PC-9 (cell line): ENCODE results near the gene PCDHB11. TPM values are rescaled to one million over a fixed set of nuclear protein-coding genes. Genes with fewer than 3 reads are reported as not detected.
A peak's percentile ranks its signal among the peaks of the same experiment; 100 is the strongest.

ENCODE experiments used
- Bru-seq: library from RNA; stranded (reverse); fragments of 400-500 nt; gene quantifications from one replicate; lab custom pipeline; 2021; lab: Mats Ljungman, UMichigan
- BruChase-seq, 2 experiments: library from RNA; stranded (reverse); fragments of 400-500 nt; gene quantifications; one replicate each; lab custom pipeline; 2021; lab: Mats Ljungman, UMichigan
- BruUV-seq: library from RNA; stranded (reverse); fragments of 400-500 nt; replicated peaks from 2 replicates; lab custom pipeline; 2021; lab: Mats Ljungman, UMichigan
- CTCF ChIA-PET: fragments of 300-600 bp; sonication (Branson Sonifier 250); formaldehyde crosslinking; loops from one replicate; lab custom pipeline; 2022; ENCODE audit warnings: antibody characterized with exemption; lab: Charles Lee
- POLR2A ChIA-PET: fragments of 300-600 bp; sonication (Branson Sonifier 250); formaldehyde crosslinking; loops from one replicate; lab custom pipeline; 2022; ENCODE audit warnings: antibody characterized with exemption; ENCODE audit not compliant: unreplicated experiment; lab: Charles Lee
- DNase-seq, 2 experiments: peaks; one replicate each; pipeline versions ENCODE4 v3.0.0 to v3.0.0-alpha.2; 2015 to 2022; ENCODE audit warnings: mixed read lengths in 1 of 2
- H2AFZ ChIP-seq: fragments of 200-600 bp; sonication (generic); 2 replicates; pipeline ENCODE4 v1.8.1; 2017; ENCODE audit warnings: antibody characterized with exemption
- H3F3A ChIP-seq: fragments of 200-600 bp; sonication (generic); 2 replicates; pipeline ENCODE4 v1.8.1; 2017; ENCODE audit warnings: antibody characterized with exemption, mild to moderate bottlenecking, low read depth; ENCODE audit not compliant: insufficient read depth
- H3K27ac ChIP-seq: fragments of 200-600 bp; sonication (generic); 2 replicates; pipeline ENCODE4 v1.6.1; 2016; ENCODE audit warnings: mixed run types
- H3K27me3 ChIP-seq: fragments of 200-600 bp; sonication (generic); 2 replicates; pipeline ENCODE4 v1.6.1; 2016; ENCODE audit warnings: low read depth, mixed run types; ENCODE audit not compliant: insufficient read depth
- H3K36me3 ChIP-seq: fragments of 200-600 bp; sonication (generic); 2 replicates; pipeline ENCODE4 v1.6.1; 2016; ENCODE audit warnings: low read depth, mixed run types
- H3K4me1 ChIP-seq: fragments of 200-600 bp; sonication (generic); replicated peaks from 2 replicates; pipeline ENCODE4 v1.6.1; 2016; ENCODE audit warnings: mixed run types; ENCODE audit not compliant: insufficient read depth
- H3K4me2 ChIP-seq: fragments of 200-600 bp; sonication (generic); 2 replicates; pipeline ENCODE4 v1.6.1; 2017; ENCODE audit warnings: mixed run types
- H3K4me3 ChIP-seq: fragments of 200-600 bp; sonication (generic); 2 replicates; pipeline ENCODE4 v1.6.1; 2016; ENCODE audit warnings: mixed run types
- H3K79me2 ChIP-seq: fragments of 200-600 bp; sonication (generic); 2 replicates; pipeline ENCODE4 v1.6.1; 2017; ENCODE audit warnings: low read depth, mixed run types
- H3K9me2 ChIP-seq: fragments of 200-600 bp; sonication (generic); 2 replicates; pipeline ENCODE4 v1.8.1; 2017; ENCODE audit warnings: mild to moderate bottlenecking; ENCODE audit not compliant: insufficient read depth
- H3K9me3 ChIP-seq: fragments of 200-600 bp; sonication (generic); 2 replicates; pipeline ENCODE4 v1.8.1; 2016; ENCODE audit warnings: low read depth; ENCODE audit not compliant: insufficient read depth
- H4K20me1 ChIP-seq: fragments of 200-600 bp; sonication (generic); 2 replicates; pipeline ENCODE4 v1.8.1; 2017; ENCODE audit not compliant: insufficient read depth
- EZH2 ChIP-seq: fragments of 200-600 bp; sonication (generic); IDR thresholded peaks from 2 replicates; pipeline ENCODE4 v1.8.0; 2017; ENCODE audit warnings: antibody characterized with exemption, low read depth
- intact Hi-C: fragments of 100-400 bp; cut with micrococcal nuclease; formaldehyde crosslinking; loops from one replicate; pipeline ENCODE4 v1.10.0; 2022; ENCODE audit not compliant: unreplicated experiment
- long read RNA-seq: library from polyadenylated mRNA; stranded (forward); transcript quantifications from one replicate; pipeline ENCODE4 v2.0.0, GENCODE V29; 2022
- total RNA-seq: library from RNA; stranded (reverse); gene quantifications from 2 replicates; pipeline ENCODE4 v1.2.3, GENCODE V29; 2021
- TF ChIP-seq, protein P1 (sequence below): fragments of 200-600 bp; sonication (generic); conservative IDR thresholded peaks from 2 replicates; pipeline ENCODE4 v1.6.1; 2017; ENCODE audit warnings: mixed run types, antibody characterized with exemption, mild to moderate bottlenecking, moderate library complexity

PCDHB11 gene
- total RNA-seq = not detected in 2 replicates
- Bru-seq, nascent RNA = not detected
- BruChase-seq, experiment 1, labeled RNA remaining after a 2-hour chase = percentile 11 among the genes with signal in this experiment
- BruChase-seq, experiment 2, labeled RNA remaining after a 6-hour chase = not detected
- long read RNA-seq = 0 reads

DNA sequence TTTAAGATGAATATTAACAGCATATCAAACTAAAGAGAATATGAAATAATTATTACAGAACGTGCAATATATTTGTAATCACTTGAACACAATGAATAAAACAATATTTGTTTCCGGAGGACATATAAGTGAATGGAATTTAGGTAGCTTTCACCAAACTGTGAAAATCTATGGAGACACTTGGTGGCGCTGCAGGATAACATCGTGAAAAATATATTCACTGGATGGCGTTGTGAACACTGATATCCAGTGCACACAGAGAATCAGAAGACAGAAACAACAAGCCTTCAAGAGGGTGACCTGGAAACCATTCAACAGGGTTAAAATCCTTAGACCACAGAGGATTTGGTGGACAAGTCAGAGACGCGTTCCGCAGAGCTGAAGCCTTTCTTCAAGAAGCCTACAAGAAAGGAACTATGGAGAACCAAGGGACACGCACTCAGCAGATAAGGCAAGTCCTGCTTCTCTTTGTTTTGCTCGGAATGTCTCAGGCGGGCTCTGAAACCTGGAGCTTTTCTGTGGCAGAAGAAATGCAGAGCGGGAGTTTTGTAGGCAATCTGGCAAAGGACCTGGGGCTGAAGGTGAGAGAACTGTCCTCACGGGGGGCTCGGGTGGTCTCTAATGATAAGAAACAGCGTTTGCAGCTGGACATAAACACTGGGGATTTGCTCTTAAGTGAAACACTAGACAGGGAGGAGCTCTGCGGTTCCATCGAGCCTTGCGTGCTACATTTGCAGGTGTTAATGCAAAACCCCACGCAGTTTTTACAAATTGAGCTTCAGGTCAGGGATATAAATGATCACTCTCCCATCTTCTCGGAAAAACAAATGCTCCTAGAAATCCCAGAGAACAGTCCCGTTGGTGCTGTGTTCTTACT, at the start of gene PCDHB11:
Gene PCDHB11, plus strand, starts transcription at position 269 of the 877 bp plus-strand sequence. Its CDS starts 148 bp downstream, at position 417.
- CTCF ChIA-PET = no interaction called here
- Histone ChIP-seq H3K4me3 (no peak within 1 kb of the TSS), H2AFZ (no peak within 1 kb of the TSS), H3K4me1 (no peaks in the 10 kb centered on the region), H3K27me3 (no peaks in the 10 kb centered on the region), H3F3A (no peaks in the 10 kb centered on the region), H3K27ac (no peak within 1 kb of the TSS), H3K9me2 (no peaks in the 10 kb centered on the region), H3K79me2 (no peaks in the 10 kb centered on the region), H4K20me1 (no peaks in the 10 kb centered on the region), H3K36me3 (no peaks in the 10 kb centered on the region), H3K9me3 (no peaks in the 10 kb centered on the region), H3K4me2 (no peak within 1 kb of the TSS)
- TF ChIP-seq, protein P1, sequence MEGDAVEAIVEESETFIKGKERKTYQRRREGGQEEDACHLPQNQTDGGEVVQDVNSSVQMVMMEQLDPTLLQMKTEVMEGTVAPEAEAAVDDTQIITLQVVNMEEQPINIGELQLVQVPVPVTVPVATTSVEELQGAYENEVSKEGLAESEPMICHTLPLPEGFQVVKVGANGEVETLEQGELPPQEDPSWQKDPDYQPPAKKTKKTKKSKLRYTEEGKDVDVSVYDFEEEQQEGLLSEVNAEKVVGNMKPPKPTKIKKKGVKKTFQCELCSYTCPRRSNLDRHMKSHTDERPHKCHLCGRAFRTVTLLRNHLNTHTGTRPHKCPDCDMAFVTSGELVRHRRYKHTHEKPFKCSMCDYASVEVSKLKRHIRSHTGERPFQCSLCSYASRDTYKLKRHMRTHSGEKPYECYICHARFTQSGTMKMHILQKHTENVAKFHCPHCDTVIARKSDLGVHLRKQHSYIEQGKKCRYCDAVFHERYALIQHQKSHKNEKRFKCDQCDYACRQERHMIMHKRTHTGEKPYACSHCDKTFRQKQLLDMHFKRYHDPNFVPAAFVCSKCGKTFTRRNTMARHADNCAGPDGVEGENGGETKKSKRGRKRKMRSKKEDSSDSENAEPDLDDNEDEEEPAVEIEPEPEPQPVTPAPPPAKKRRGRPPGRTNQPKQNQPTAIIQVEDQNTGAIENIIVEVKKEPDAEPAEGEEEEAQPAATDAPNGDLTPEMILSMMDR = peak; percentile 44; the same call in 1 of the 2 replicates
- TF ChIP-seq EZH2 = no peak
- POLR2A ChIA-PET = no interaction called here
- intact Hi-C loops = no loop called here
- no peak for DNase-seq
- BruUV-seq = no TSS peak

DNA sequence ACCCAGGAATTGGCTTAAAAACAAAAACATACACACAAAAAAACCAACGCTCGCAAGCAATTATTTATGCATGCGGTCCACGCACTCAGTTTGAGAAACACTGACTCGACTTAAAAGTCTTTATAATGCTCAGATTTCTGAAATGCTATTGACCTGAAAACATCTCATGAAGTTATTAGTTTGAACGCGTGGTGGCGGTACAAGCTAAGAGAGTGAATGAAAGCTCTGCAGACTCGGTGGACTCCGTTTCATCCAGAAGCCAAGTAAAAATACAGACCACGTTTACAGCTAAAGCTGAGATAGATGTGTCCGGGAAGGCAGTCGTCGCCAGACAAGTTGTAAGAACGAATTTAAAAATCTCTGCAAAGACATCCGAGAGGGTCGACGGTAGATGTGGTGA, 49.6 kb upstream of the PCDHB11 start, which contains the start of gene PCDHB6:
Gene PCDHB6, plus strand, starts transcription at position 246 of the 400 bp plus-strand sequence. CDS start 201 bp downstream, outside the sequence.
- BruUV-seq = no TSS peak
- Histone ChIP-seq H3F3A (no peaks in the 10 kb centered on the region), H3K9me2 (no peaks in the 10 kb centered on the region), H2AFZ (no peak within 1 kb of the TSS), H4K20me1 (no peaks in the 10 kb centered on the region), H3K79me2 (no peaks in the 10 kb centered on the region), H3K27me3 (no peaks in the 10 kb centered on the region), H3K36me3 (no peaks in the 10 kb centered on the region), H3K4me3 (no peak within 1 kb of the TSS), H3K4me2 (no peak within 1 kb of the TSS), H3K9me3 (no peaks in the 10 kb centered on the region), H3K27ac (no peak within 1 kb of the TSS), H3K4me1 (no peaks in the 10 kb centered on the region)
- intact Hi-C loops = no loop called here
- CTCF ChIA-PET = no interaction called here
- DNase-seq = no peak
- TF ChIP-seq EZH2 = no peak
- TF ChIP-seq, protein P1 = no peak; the same call in 1 of the 2 replicates
- POLR2A ChIA-PET = no interaction called here

DNA sequence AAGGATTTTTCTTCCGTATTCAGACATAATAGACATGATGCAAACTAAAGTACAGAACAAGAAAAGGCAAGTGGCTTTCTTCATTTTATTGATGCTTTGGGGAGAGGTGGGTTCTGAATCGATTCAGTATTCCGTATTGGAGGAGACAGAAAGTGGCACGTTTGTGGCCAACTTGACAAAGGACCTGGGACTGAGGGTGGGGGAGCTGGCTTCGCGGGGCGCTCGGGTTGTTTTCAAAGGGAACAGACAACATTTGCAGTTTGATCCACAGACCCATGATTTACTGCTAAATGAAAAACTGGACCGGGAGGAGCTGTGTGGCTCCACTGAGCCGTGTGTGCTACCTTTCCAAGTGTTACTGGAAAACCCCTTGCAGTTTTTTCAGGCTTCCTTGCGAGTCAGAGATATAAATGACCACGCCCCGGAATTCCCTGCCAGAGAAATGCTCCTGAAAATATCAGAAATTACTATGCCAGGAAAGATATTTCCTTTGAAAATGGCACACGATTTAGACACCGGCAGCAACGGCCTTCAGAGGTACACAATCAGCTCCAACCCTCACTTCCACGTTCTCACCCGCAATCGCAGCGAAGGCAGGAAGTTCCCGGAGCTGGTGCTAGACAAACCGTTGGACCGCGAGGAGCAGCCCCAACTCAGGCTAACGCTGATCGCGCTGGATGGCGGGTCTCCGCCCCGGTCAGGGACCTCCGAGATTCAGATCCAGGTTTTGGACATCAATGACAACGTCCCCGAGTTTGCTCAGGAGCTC, 49.0 kb upstream of the PCDHB11 start:
- no peaks in the 10 kb centered on the region for H3F3A ChIP-seq
- no peaks in the 10 kb centered on the region for H3K9me2 ChIP-seq
- no peaks in the 10 kb centered on the region for H3K4me1 ChIP-seq
- H4K20me1 ChIP-seq = no peaks in the 10 kb centered on the region
- H3K4me2 ChIP-seq = no peak overlapping the region
- no peak for DNase-seq
- H3K79me2 ChIP-seq = no peaks in the 10 kb centered on the region
- H2AFZ ChIP-seq = no peak overlapping the region
- BruUV-seq = no TSS peak
- no peak overlapping the region for H3K4me3 ChIP-seq
- H3K27ac ChIP-seq = no peak overlapping the region
- ChIA-PET CTCF (interaction anchor here (0.7 kb wide), 1 partner anchor 10 kb away, joined by 4 read pairs; no protein-coding TSS in a partner anchor), POLR2A (no interaction called here)
- no peaks in the 10 kb centered on the region for H3K27me3 ChIP-seq
- H3K9me3 ChIP-seq = no peaks in the 10 kb centered on the region
- TF ChIP-seq EZH2 = no peak
- TF ChIP-seq, protein P1 = no peak
- no peaks in the 10 kb centered on the region for H3K36me3 ChIP-seq
- intact Hi-C loops = no loop called here
